Breast epithelium (tissue), 3 donors: ENCODE data around the gene LYST.

Experiments used
- CTCF ChIP-seq, 3 donors: fragments of 450-650 bp; IDR thresholded peaks; one replicate each; pipeline ENCODE4 v1.5.1; 2016 to 2017; ENCODE audit warnings: antibody characterized with exemption in 3 of 3, mild to moderate bottlenecking in 3 of 3, moderate library complexity in 3 of 3
- POLR2AphosphoS5 ChIP-seq, 3 donors: sonication (generic); formaldehyde crosslinking; IDR thresholded peaks; one replicate each; pipeline ENCODE4 v1.6.1; 2017; ENCODE audit warnings: antibody characterized with exemption in 3 of 3

GRCh38 chr1:235860829-235861228 lies 5.9 kb downstream of the LYST start:
- TF ChIP-seq POLR2AphosphoS5 (IDR thresholded peaks at IDR 0.05) (no peak), CTCF (IDR thresholded peaks at IDR 0.05) (no peak)
